Activated gamma-delta T cell treated with anti-CD3 and anti-CD28 coated beads, Interleukin-2, amount 50 U/mL, for 16 hours (primary cell): ENCODE data around the gene PAF1.

Experiments used
- DNase-seq: peaks from one replicate; pipeline ENCODE4 v3.0.0-alpha.2; 2020; ENCODE audit warnings: low read depth

Gene PAF1

DNA sequence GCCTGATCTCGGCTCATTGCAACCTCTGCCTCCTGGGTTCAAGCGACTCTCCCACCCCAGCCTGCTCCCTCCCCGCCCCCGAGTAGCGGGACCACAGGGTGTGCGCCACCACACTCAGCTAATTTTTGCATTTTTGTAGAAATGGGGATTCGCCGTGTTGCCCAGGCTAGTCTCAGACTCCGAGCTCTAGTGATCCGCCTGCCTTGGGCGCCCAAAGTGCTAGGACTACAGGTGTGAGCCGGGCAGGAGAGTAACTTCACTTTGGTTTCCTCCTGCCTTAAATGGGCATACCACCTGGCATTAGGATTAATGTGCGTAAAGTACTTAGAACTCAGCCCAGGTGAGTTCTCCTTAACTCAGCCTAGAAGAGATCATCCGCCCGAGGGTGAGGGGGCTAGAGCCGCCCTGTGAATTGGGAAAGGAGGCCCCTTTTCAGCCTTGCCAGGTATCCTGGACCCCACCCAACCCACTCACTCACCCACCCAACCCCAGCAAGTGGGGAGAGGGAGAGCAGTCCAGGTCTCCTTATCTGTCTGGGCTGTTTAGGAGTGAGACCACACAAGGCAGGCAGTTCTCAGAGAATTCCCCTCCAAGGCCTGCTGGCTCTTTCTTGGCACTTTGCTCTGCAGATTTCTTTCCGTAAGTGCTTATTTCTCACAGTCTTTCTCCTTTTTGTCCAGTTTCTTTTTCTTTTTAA is 14.5 kb upstream of the PAF1 start:
- DNase-seq: no peak

DNA sequence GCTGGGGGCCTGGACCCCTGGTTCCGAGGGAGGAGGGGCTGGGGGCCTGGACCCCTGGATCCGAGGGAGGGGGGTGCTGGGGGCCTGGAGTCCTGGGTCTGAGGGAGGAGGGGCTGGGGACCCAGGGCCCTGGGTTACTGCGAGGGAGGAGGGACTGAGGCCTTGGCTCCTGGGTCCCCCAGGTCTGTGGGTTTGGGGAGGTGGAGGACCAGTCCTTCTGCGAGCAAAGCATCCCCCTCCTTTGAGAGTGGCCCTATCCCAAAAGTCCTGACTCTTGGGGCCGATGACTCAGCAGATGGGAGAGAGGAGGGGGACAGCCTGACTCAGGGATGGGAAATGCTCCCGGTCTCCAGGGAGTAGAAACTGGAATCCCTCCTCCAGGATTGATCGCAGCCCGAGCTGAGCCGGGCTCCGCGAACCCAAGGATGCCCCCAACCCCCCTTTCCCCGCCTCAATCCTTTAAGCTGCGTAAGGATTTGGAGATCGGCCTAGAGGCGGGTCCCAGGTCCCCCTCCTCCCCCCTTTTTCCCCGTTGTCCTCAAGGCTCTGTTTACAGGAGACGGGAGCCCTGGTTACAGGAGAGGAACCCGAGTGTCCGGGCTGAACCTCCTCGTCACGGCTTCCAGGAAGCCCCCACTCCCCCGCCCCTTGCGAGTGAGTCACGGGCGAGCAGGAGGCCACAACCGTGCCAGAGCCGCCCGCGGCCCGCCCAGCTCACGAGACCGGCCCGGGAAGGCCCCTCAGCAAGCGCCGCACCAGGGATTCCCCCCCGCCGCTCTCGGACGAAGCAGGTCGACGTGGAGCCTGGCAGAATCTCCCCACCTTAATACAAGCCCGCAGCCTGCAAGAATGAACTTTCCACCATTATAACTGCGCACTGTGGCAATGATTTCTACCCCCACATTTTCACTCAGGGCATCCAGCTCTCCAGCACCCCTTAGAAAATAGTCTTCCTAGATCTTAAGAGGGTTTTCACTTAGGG is 12.7 kb upstream of the PAF1 start:
- peak; percentile 96 for DNase-seq

DNA sequence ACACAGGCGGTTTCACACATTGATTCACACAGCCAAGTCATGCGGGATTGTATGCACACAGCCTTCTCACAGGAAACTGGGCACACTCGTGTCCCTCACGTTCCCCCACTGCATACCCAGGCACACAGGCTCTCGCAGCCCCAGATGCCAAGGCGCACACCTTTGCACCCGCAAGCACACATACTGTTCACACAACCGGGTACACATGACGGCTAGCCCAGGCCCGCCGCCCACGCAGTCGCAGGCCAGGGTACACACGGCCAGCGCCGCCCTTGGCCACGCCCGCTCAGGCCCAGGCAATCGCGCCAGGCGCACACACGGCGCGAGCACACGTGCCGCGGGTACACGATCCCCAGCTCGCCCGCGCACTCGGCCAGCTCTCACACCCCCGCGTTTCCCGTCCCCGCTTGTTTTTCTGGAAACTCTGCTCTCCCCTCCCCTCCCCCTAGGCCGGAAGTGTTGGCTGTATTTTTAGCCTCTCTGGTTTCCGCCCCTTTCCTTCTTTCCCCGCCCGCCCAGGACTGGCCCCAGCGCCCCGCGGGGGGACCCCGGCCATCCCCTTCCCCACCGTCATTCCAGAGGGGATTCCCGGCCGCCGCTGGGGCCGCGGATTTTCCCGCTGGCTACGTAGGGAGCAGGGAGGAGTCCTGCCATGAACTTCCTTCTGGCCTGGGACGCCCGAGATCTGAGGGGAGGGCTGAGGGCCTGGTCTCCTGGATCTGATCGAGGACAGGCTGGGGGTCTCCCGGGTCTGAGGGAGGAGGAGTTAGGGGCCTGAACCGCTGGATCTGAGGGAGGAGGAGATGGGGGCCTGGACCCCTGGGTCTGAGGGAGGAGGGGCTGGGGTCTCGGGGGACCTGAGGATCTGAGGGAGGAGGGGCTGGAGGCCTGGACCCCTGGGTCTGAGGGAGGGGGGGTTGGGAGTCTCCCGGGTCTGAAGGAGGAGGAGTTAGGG is 11.7 kb upstream of the PAF1 start:
- DNase-seq: peak; percentile 78

DNA sequence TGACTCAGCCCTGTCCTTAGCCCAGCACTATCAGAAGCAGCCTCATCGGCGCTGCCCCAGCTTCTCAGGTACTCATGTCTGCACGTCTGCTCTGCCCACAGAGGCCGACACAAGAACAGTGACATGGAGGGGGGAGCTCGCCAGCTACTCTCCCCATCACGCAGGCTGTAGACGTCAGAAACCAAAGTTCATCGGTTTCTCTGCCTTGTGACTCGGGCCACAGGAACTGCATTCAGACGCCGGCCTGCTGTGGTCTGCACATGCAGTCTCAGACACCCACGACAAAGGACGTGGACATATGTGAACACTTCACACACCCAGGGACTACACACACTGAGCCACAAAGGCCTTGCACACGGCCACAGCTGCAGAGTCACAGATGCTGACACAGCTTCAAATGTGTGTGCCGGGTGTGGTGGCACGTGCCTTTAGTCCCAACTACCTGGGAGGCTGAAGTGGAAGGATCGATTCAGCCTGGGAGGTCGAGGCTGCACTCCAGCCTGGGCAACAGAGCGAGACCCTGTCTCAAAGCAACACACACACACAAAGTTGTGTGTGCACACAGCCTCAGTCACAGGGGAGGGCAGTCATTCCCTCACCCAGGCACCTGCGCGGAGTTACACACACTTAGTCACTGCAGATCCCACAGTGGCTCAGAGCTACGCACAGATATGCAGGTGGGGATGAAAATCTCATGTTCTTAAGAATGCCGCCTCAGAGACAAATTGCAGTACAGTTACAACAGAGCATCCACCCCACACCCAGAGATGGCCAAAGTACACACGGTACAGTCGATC is 10.8 kb upstream of the PAF1 start:
- peak; percentile 75 for DNase-seq

DNA sequence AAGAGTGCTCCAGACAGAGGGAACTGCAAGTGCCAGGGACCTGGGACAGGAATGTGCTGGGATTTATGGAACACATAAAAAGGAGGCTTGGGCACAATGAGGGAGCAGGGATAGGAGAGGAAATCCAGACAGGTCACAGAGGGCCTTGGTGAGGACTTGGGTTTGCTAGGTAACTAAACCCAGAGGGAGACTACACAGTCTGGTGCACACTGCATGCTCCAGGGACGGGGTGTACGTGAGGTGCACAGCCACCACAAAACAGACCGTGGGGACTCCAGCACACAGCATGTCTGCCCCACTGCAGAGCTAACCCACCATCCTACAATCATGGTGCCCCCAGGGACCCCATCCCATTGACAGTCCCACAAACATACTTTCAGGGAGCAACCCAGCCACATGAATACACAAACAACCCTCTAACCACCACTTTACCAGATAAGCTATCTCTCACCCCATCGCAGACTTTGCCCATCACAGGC is 10.2 kb upstream of the PAF1 start:
- no peak for DNase-seq

DNA sequence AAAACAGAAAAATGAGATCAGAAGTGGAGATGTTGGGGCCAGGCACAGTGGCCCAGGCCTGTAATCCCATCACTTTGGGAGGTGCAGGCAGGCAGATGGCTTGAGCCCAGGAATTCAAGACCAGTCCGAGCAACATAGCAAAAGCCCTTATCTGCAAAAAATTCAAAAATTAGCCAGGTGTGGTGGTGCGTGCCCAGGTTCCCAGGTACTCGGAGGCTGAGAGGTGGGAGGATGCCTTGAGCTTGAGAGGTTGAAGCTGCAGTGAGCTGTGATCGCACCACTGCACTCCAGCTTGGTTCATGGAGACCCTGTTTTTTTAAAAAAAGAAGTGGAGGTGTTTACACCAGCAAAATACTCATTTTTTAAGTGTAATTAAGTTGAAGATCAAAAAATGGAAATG is 9.2 kb upstream of the PAF1 start:
- no peak for DNase-seq

DNA sequence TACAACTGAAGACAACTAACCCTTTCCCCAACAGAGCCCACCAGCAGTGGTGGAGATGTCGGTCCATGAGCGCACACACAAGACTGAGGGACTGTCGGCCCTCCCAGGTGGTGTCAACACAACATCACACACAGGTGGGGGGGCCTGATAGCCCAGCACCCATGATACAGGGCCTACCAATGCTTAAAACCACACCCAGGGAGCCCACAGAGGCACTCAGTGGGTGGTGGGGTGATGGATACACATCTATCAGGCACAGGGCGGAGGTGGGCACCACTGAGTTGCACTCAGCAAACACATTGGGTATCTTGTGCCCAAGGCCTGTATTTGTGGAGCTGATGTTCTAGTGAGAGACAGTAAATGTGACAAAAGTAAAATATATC is 8.8 kb upstream of the PAF1 start:
- DNase-seq: no peak

DNA sequence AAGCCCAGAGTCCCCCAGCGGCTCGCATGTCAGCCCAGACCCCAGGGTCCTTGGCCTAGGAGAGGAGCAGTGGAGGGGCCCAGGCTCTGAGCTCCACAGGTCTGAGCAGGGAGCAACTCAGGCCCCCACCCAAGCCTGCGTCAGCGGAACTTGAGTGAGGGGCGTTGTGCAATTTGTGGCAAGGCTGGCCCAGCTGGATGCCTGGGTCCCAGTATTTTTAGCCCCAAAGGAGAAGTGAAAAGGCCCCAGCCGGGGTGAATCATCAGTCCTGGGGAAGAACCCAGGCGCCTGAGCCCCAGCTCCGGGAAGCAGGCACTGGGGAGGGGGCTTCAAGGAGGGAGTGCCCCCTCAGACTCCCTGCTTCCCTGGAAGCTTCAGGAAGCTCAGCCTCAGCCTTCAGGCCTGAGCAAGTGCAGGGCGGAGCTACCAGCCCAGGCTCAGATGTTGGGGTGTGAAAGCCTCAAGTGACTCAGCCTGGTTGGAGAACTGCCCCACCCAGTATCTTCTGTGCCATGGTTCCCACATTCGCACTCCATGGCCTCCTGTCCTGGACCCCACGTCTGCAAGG is 7.5 kb upstream of the PAF1 start:
- DNase-seq: no peak

DNA sequence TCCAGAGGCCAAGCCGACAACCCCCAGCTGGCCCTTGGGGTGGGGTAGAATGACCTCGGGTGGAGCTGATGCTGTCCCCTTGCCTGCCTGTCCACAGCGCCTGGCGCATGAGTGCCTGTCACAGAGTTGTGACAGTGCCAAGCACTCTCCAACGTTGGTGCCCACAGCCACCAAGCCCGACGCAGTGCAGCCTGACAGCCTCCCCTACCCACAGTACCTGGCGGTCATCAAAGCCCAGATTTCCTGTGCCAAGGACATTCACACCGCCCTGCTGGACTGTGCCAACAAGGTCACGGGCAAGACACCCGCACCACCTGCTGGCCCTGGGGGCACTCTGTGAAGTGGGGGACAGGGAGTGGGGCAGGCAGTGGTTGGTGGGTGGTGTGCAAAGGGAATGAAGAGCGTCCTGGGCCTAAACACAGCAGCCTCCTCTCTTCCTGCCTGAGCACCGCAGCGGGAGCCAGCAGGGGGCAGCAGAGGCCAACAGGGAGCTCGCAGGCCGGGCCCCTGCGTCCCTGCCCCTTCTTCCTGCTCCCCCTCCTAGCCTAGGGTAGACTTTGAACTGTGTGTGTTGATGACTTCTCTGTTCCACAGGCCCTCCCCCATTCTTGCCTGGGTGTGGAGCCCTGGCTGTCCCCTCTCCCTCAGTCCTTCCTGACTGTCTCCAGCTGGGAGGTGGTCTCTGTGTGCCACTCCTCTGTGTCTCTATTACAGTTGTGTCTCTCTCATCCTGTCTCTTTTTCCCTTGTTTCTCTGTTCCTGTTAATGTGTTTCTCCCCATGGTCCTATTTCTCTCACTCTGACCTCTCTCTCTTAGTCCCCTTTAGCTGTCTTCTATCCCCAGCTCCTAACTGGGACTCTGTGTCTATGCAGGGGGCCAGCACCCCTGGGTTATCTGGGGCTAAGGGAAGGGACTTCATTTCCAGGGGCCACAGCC is 6.7 kb upstream of the PAF1 start:
- DNase-seq: peak; percentile 94

DNA sequence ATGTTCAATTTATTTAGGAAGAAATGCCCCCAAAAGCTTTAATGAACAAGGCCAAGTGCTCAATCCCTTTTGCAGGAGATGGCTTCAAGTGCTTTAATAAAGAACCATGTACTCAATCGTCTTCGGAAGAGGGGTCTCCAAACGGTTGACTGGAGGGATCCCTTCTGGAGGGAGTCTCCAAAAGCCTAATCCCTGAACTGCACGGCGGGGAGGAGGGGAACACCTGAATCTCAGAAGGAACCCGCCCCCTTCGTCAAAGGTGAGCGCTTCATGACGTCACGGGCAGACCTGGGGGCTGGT is 505 bp downstream of the PAF1 start:
- DNase-seq: peak; percentile 59

DNA sequence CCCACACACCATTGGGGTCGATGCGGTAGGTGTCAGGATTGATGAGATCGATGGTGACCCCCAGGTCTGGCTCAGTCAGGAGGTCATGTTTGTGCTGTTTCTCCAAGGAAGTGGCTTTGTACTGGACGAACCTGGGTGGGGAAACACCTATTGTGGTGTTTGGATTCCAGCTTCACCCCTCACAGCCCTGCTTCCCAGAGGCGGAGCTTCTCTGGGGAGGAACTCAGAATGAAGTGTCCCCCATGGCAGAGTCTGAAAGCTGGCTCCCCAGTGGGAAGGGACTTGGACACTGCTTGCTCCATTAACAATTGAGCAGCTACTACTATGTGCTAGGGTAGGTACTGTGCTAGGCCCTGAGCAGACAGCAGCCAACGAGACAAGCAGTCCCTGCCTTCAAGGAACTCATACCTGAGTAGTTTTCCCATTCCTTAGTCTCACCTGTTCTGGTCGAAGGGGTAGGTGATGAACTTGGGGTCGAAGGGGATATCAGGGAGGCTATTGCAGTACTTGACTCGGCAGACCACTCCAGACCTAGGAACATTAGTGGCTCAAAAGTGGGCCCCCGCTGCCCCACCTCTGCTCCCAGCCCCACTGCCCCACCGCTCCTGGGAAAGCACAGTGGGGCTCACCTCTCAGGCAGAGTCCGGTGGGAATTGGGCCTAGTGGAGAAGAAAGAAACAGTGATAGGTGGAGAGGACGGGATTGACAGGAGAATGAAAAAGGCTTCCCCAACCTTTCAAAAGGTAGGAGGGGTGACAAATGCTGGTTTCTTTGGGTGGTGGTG is 1.1 kb downstream of the PAF1 start:
- DNase-seq: no peak

DNA sequence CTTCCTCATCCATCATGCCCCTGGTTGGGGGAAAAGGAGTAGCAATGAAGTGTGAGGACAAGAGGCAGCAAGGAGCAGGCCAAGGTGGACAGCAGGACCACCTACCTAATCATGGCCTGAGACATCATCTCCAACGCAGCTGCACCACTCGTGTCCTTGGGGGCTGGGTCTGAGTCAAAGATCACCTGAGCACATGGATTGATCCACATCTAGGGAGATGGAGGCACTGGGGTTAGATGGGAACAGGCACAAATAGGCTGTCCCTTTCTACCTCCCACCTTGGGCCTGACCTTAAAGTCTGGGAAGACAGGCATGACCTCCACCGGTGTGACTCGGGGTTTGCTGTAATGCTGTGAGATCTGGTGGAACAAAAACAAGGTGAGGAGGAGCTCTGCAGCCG is 2.2 kb downstream of the PAF1 start:
- DNase-seq: no peak

DNA sequence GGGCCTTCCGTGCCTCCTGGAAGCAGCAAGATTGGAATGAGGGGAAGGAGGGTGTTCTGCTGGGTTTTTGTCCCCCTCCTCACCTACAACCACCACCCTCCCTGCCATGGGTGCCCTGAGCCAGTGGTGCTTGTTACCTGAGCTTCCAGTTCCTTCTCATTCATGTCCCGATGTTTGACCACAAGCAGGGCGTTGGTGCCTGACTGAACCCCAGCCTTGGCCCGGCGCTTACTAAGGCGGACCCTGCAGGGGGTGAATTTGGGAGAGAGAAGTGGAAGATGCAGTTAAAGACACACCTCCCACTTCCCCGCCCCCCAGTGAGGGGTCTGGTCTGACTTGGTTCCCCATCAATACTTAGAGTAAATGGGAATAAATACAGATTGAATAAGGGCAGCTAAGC is 4.3 kb downstream of the PAF1 start:
- DNase-seq: no peak

DNA sequence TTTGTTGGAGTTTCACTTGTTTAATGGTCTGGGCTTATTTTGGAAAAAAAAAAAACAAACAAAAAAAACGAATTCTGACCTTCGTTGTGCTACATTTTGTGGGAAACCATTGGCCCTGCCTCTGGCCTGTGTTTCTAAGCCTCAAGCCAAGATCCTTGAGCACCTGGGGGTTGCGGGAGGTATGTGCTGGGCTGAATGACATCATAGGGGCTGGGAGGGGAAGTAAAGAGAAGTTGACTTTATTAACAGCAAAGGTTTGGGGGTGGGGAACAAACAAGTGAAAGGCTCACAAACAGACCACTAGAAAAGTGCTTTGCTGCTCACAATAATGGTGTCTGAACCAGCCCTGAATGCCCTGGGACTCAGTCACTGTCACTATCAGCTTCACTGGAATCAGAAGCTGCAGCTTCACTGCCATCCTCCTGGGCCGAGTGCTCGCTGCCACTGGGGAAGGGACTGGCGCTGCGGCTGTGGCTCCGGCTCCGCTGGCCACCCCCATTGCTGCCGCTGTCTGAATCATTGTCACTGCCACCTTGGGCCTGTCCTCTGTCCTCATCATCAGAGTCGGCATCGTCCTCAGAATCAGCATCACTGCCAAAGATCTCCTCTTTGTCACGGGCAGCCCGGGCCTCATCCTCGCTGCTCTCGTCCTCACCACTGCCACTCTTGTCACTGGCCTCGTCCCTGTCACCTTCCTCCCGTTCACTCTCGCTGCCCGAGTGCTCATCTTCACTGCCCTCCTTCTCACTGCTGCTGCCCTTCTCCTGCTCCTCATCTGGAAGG is 5.1 kb downstream of the PAF1 start:
- no peak for DNase-seq

DNA sequence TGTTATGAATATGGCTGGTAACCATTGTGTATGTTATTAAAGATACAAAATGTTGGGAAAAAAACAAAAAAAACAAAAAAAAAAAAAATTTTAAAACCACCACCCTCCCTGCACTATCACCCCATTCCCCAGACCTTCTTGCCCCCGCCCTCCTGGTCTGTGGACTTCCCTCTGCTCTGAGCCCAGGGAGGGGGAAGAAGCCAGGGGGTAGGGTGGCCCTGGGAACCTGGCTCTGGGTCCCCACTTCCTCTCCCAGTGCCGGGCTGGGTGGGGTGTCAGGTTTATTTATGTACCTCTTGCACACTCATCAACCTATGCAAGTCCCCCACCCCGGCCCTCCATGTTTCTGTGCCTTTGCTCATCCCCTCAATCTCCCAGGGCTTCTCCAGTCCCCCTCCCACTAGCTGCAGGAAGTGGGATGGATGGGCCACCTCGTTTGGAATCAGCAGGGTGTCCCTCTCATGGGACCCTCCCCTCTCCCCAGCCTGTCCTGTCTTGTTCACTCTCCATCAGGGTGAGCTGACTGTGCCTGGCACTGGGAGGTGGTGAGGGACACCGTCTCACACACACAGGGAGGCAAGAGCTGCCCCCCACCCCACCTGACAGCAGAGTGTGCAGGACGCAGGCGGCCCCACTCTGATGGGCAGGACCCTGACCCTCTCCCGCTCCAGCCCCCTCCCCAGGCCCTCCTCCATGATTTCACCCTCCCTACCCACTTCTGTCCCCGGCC is 5.9 kb downstream of the PAF1 start:
- no peak for DNase-seq

DNA sequence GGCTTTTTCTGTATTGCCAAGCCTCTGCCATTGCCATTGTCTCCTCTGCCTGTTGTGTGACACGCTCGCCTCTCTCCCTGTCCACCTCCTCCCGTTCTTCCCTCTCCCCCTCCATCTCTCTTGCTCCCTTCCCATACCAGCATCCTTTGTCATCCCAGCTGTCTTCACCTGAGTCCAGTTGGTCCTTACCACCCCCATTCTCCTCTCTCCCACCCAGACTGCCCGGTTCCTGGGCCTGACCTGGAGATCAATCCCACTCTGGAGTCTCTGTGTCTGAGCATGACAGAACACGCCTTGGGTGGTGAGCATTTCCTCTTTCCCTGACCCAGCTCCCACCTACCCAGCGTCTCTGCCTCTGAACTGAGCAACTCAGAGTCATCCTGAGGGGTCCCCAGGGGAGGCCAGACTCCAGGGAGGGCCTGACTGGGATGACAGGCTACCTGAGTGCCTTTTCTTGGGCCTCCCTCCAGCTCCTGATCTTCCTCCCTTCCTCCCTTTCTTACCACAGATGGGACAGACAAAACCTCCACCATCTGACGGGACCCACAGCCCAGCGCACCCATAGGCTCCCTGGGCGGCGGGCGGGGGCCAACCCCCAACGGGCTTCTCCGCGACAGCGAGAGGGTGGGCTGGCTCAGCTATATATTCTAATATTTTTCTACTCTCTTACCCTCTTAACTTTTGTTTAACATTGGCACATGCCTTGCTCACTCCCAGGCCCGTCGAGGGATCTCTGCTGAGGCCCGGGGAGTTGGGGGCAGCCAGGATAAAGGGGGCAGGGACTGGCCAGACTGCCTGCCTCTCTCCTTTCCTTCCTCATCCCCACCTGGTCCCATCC is 7.7 kb downstream of the PAF1 start:
- no peak for DNase-seq
